ENCODE results near the gene FMN2.
"Not testable (repeated sequence)": the region's sequence is repeated elsewhere in the genome, so short reads cannot be mapped to it uniquely, and the experiment has no call there.

FMN2 gene

GRCh38 chr1:240145120-240145519 lies 53.4 kb downstream of the FMN2 start:
- no peak for DNase-seq

DNA sequence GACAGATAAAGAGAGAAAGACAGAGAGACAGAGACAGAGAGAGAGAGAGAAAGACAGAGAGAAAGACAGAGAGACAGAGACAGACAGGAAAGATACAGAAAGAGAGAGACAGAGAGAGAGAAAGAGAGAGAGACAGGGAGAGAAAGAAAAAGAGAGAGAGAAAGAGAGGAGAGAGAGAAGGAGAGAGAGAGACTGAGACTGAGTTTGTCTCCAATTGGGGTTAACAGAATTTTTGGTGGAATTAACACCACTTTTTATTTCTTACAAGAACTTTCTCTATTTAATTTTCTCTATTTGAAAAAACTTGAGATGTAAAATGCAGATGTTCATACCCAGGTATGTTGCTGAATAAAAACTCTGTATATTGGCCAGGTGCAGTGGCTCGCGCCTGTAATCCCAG lies 56.6 kb downstream of the FMN2 start:
- DNase-seq = no peak

DNA sequence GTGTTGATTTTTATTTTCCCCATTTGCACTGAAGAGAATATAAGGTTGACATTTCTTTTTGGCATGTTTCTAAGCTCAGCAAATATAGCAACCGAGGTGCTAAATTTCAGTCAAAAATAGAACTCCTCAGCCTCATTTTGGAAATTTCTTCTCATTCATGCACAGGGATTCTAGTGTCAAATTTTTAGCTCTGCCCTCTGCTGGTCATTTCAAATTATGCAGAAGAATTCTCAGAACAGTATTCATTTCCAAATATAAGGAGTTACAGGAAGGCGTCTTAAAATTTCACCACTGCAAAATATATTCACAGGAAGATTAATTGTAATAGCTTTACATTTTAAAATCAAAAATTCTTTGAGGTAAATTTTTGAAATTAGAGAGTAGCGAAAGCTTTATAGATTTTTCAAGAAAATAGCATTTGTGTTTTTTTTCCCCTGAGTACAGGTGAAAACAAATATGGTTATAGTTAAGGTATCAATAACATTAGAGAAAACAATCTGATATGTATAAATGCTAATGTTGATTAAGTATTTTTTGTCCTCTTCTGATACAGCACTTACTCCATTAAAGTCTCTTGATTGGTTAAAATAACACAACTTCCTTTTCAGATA lies 57.9 kb downstream of the FMN2 start:
- DNase-seq = no peak

DNA sequence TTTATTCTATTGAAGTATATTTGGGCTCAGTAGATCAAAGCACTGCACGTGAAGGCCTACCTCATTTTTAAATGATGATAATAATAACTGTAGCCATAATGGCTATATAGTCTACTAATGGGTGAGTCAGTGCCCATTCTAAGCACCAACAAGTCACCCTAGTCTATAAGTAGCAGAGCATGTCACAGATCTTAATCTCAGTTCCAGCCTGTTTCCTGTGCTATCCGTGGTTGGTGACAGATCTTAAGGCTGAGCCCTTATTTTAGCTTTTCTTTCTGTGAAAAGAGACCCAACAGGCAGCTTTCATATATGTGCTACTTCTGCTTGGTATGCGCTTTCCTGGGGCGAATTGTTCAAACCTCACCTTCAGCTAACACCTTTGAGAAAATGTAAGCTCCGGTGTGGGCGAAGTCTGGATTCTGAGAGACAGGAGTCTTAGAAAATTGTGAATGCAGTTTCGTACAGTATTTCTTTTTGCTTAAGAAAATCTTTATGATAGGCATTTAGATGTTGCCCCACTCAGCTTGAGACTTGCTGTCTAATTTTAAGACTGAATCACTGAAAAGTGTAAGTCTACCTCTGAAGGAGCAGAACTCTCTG lies 59.6 kb downstream of the FMN2 start:
- no peak for DNase-seq

- DNase-seq = no peak
Observed at GRCh38 chr1:240152611-240153297, 61.1 kb downstream of the FMN2 start.

DNA sequence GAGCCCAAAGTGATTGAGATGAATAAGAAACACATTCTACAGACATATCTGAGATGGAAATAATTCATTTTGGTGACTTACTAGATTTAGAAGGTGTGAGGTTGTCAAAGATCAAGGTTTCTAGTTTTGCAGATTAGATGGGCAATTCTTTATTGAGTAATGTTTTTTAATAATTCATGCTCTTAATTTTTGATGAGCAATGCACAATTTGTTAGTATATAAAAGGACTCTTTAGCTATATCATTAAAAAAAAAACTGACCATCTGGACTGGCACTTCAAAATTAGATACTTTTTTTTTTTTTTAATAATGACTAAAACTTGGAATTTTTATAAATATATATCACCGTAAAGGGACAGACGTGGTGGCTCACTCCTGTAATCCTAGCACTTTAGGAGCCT lies 63.9 kb downstream of the FMN2 start:
- no peak for DNase-seq

GRCh38 chr1:240164742-240165141 lies 73.1 kb downstream of the FMN2 start:
- DNase-seq = no peak

DNA sequence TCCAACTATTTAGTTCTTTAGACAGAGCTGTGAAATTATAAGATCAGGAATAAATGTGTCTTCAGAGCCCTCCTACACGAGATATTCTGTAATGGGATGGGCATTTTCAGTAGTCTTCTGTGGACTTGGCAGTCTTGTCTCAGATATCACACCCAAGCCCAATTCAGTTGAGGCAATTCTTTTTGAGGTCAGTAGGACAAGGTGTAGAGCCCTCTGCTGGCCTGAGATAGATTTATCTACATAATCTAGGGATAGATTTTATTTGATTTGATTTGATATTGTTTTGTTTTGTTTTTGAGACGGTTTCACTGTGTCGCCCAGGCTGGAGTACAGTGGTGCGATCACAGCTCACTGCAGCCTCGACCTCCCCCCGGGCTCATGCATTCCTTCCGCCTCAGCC lies 77.5 kb downstream of the FMN2 start:
- no peak for DNase-seq

GRCh38 chr1:240170266-240170665 lies 78.6 kb downstream of the FMN2 start:
- DNase-seq = no peak

GRCh38 chr1:240170806-240171205 lies 79.1 kb downstream of the FMN2 start:
- no peak for DNase-seq

- DNase-seq = no peak
Observed at GRCh38 chr1:240171907-240172306, 80.2 kb downstream of the FMN2 start.

- DNase-seq = no peak
Observed at GRCh38 chr1:240173836-240174235, 82.2 kb downstream of the FMN2 start.

- DNase-seq = no peak
Observed at GRCh38 chr1:240174734-240175133, 83.1 kb downstream of the FMN2 start.

DNA sequence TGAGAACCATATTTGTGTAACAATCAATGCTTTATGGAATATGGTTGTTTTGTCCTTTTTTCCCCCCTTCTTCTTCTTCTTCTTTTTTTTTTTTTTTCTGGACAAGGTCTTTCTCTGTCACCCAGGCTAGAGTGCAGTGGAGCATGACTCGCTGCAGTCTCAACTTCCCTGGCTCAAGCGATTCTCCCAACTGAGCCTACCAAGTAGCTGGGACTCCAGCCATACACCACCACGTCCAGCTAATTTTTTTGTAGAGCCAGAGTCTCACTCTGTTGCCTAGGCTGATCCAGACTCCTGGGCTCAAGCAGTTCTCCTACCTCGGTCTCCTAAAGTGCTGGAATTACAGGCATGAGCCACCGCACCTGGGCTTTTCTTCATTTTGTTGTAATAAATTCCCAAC lies 86.7 kb downstream of the FMN2 start:
- no peak for DNase-seq

DNA sequence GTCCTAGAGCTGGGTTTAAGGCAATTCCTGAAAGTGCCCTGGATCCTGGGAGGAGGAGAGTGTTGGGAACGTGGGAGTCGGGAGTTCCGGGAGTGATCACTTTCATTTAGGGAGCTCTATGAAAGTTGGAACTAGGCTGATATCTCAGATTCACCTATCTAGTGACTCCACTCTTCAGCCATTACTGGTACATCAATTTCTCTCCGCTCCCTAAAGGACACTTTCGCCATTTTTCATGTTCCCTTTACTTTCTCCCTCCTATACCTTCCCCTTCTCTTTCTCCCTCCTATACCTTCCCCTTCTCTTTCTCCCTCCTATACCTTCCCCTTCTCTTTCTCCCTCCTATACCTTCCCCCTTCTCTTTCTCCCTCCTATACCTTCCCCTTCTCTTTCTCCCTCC lies 93.0 kb downstream of the FMN2 start:
- DNase-seq = not testable (repeated sequence)

GRCh38 chr1:240188139-240188538 lies 96.5 kb downstream of the FMN2 start:
- no peak for DNase-seq

DNA sequence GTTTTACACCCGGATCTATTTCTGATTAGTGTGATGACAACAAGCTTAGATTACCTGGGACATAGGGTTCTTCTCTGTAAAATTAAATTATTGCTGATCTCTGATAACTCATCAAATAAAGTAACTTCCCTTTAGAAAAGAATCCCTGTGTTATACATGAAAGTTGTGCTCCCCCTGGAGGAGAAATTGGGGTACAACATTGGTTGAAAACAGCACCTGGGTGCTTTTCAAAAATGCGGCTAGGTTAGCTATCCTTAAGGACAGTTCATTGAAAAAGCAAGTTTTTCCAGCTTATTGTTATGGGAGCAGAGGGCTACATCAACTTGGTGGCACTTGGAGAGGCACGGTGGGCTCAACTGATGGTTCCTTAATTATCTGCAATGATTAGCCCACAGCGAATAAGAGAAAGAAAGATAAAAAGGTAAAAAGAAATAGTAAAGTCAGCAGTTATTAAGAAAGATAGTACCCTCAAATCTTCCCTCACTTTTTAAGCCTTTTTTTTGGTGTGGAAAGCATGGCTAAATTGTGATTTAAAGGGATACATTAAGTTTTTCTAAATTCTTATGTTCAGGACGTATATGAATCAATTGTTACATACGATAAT lies 97.8 kb downstream of the FMN2 start:
- no peak for DNase-seq

DNA sequence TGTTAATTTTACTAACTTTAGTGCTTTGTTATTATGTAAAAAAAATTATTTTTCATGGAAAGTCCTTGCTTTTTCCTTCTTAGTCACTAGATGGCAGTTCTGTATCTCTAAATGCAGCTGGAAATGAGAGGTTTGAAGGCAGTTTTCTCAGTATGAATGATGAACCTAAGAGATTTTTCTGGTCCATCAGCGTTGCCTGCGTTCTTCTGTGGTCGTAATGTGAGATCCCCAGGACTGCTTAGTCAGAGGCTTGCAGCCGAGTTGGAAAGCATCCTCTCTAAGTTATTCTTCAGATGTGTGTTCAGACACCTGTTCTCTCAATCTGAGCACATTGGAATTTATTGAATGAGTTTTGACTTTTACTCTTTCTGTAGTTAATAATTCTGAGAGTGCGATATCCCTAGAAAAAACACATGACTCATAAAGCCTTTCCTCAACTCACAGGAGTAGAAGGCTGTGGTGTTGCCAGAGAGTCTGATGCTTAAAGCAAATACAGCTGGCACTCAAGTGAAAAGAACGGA lies 99.3 kb downstream of the FMN2 start:
- peak; percentile 13 for DNase-seq

- no peak for DNase-seq
Observed at GRCh38 chr1:240192851-240193250, 101.2 kb downstream of the FMN2 start.

GRCh38 chr1:240193679-240194078 lies 102.0 kb downstream of the FMN2 start:
- DNase-seq = no peak

DNA sequence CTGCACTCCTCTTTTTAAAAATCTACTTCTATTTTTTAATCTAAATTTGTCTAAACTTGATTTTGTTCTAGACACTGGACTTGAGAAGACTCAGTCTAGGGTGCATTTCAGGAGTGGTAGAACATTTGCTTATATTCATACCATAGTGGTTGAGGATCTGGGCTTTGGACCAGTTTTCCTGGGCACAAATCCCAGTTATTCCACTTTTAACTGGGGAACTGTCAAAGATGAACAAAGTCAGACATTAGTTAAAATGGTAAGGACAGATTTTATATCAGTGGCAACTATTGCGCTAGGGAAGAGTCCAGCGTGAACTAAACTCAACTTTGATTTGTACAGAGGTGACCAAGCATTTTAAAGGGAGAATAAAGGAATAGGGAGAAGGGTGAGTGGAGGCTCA lies 102.4 kb downstream of the FMN2 start:
- no peak for DNase-seq

DNA sequence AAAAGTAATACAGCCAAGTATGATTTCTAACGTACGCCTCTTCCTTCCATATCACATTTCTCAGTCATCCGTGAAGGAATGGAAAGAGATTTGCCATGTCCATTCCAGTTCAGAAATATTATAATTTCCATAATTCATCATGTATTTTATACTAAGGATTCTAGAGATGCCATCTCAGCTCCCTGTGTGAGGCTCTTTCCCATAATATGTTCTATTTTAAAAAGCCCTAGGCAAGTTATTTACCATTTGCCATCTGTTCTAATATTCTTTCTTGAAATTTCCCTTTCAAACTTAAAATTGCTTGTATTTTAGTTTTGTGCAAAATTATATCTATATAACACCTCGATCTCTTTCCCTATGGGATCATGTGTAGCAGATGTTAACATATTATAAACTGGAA lies 106.7 kb downstream of the FMN2 start:
- no peak for DNase-seq

- DNase-seq = no peak
Observed at GRCh38 chr1:240199758-240200645, 108.3 kb downstream of the FMN2 start.
